ENCODE measurements around the gene SKA3.
"Not testable (repeated sequence)": the region's sequence is repeated elsewhere in the genome, so short reads cannot be mapped to it uniquely, and the experiment has no call there.

Gene SKA3

DNA sequence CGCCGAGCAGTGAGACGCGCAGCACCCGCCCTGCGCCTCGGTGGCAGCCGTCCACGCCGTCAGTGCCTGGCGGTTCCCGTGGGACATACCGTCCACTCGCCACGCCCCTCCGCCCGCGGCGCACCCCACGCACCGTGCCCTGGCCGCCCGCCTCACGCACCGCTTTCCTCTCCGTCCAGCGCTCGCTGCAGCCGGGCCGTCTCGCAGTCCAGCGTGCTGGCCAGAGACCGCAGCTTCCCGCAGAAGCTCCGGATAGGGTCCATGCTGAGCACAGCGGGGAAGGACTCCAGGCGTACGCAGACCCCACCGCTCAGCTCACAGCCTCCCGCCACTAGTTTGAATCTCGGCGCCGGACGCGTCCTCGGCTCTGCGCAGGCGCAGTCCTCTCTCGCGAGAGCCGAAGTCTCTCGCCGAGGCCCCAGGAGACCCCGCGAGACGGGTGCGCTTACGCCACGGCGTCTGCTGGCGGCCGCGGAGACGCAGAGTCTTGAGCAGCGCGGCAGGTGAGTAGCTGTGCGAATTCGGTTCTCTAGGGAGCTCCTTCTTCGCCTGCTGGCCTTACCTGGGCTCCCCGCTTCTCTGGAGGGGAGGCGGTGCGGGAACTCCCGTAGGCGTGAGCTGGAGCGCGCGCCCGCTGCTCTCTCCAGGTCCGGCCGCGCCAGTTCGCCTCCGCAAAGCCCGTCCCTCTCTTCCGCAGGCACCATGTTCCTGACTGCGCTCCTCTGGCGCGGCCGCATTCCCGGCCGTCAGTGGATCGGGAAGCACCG lies at the start of gene SKA3, which contains the start of gene MRPL57:
TSS of gene SKA3 (minus strand) at position 338 of the 767 bp plus-strand sequence. CDS start at position 263, 75 bp downstream.
TSS of gene MRPL57 (plus strand) at position 444 of the 767 bp plus-strand sequence. CDS start at position 703, 259 bp downstream.
- DNase-seq (ENCODE audit: low spot score), result peak; percentile 89

DNA sequence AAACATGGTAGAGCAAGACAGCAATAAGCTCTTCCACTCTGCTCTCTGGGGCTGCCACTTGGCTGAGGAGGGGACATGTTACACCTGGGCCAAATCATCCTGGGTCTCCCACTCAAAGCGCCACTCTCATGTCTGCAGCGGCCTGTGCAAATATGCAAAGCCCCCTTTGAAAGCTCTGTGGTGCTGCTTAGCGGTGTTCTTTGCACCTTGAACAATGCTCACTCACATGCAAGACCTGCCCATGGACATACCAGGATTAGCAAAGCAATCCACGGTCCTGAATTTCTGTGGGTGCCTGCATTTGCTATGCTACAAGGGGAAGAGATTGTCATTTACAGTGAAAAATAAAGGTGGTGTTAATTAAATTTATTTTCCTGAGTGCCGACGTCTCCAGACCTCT lies 48.7 kb upstream of the SKA3 start:
- no peak for DNase-seq (ENCODE audit: low spot score)

- no peak for DNase-seq (ENCODE audit: low spot score)
Observed at GRCh38 chr13:21221268-21221667, 44.9 kb upstream of the SKA3 start.

- DNase-seq (ENCODE audit: low spot score), result not testable (repeated sequence)
Observed at GRCh38 chr13:21219716-21220115, 43.4 kb upstream of the SKA3 start.

- no peak for DNase-seq (ENCODE audit: low spot score)
Observed at GRCh38 chr13:21219036-21219381, 42.7 kb upstream of the SKA3 start.

GRCh38 chr13:21218351-21219035 lies 42.1 kb upstream of the SKA3 start:
- no peak for DNase-seq (ENCODE audit: low spot score)

DNA sequence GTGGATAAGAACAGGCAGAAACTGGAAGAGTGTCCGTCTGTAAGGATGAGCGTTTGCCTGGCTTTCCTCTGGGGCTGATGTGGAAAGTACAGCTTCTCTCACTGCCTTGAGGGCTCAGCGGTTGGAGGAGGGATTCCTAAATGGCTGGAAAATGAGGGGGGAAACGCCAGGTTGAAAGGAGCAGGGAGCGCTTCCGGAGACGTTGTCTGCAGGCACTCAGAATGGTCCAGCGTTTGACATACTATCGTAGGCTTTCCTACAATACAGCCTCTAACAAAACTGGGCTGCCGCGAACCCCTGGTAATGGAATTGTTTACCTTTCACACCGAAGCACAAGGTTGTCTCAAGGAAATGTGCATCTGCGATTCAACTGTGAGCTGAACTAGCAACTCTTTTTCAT lies 40.0 kb upstream of the SKA3 start:
- DNase-seq (ENCODE audit: low spot score), result no peak

DNA sequence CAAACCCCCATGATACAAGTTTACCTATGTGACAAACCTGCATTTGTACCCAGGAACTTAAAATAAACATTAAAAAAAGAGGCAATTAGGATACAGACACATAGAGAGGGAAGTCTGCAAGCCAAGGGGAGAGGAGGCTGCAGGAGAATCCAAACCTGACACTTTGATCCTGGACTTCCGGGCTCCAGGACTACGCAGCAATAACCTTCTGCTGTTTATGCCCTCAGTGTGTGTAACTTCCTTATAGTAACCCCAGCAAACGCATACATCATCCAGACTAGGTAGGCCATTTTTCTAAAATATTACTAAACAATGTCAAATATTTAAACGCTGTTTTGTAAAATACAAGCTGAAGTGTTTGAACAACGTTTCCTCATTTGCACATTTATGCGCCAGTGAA lies 39.1 kb upstream of the SKA3 start:
- DNase-seq (ENCODE audit: low spot score), result not testable (repeated sequence)

- DNase-seq (ENCODE audit: low spot score), result no peak
Observed at GRCh38 chr13:21212138-21212775, 35.9 kb upstream of the SKA3 start.

- DNase-seq (ENCODE audit: low spot score), result no peak
Observed at GRCh38 chr13:21208652-21209154, 32.4 kb upstream of the SKA3 start.

DNA sequence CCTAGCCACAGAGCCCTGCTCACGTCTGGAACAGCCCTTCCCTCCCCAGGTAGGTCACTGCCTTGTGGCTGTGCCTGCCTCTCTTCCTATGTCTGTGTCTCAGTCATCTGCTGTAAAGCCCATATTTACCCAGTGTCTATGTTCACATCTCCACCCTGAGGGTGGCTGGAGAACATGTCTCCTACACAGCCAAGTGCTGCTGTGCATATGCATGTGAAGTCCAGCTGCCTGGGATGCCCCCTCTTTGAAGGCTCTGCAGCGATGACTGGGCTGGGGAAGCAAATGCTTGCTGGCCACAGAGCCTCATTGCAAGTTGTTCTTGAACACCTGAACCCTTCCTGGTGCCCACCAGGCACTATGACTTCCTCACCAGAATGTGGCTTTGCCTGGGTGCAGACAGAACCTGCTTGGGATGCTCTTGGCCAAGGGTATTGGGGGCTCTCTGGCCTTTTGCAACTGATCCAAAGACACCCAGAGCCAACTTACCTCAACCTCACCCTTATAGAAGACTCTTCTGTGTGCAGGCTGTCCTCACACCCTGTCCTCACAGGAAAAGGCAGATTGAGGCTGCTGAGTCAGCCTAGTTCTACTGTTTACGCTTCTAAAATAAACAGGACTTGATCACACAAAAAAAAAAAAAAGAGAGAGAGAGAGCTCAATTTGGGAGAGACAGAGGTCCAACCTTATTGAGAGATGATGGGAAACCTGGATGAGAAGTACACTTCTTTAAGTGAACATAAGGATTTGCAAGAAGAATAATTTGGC lies 26.6 kb upstream of the SKA3 start:
- DNase-seq (ENCODE audit: low spot score), result no peak

DNA sequence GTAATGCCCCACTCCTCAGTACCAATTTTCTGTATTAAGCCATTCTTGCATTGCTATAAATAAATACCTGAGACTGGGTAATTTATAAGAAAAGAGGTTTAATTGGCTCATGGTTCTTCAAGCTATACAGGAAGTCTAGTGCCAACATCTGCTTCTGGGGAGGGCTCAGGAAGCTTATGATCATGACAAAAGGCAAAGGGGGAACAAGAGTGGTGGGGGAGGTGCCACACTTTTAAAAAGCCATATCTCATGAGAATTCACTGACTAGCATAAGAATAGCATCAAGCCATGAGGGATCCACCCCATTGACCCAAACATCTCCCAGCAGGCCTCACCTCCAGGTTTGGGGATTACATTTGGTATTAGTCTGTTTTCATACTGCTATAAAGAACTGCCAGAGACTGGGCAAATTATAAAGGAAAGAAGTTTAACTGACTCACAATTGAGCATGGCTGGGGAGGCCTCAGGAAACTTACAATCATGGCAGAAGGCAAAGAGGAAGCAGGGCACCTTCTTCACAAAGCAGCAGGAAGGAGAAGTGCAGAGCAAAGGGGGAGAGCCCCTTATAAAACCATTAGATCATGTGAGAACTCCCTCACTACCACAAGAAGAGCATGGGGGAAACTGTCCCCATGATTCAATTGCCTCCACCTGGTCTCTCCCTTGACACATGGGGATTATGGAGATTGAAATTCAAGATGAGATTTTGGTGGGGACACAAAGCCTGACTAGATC lies 25.3 kb upstream of the SKA3 start:
- not testable (repeated sequence) for DNase-seq (ENCODE audit: low spot score)

DNA sequence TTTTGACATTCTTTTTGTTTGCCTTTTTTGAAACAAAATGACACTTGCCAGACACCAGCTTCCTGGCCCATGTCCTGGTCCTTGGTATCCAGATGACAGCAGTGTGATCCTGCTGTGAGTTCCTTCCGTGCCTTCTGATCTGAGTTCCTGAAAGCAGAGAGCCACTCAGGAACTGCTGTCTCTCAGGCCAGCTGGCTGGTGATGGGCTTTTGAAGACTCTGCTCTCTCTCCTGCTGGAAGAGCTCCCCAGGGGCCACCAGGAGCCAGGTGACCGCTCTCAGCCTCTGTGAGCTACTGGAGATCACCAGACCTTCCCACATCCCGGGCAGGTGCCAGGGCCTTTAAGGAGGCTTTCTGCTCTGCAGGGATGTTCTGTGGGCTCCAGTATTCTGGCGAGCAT lies 22.0 kb upstream of the SKA3 start:
- DNase-seq (ENCODE audit: low spot score), result not testable (repeated sequence)

GRCh38 chr13:21197606-21198225 lies 21.4 kb upstream of the SKA3 start:
- not testable (repeated sequence) for DNase-seq (ENCODE audit: low spot score)

DNA sequence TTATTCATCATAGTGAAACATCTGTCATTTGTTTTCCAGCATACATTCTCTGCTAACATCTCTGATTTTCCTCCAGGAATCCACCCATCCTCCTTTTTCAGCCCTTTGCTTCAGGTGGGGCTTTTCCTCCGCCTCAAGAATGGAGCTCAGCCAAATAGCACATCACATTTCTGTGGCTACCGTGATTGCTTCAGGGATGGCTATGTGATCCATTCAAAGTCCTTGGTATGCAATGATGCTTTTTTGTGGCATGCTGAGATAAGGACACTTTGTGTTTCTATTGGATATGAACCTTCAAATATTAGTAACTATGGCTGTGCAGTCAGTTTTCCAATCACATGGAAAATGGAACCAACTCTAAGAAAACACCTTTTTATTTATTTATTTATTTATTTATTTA lies 18.4 kb upstream of the SKA3 start:
- DNase-seq (ENCODE audit: low spot score), result not testable (repeated sequence)

DNA sequence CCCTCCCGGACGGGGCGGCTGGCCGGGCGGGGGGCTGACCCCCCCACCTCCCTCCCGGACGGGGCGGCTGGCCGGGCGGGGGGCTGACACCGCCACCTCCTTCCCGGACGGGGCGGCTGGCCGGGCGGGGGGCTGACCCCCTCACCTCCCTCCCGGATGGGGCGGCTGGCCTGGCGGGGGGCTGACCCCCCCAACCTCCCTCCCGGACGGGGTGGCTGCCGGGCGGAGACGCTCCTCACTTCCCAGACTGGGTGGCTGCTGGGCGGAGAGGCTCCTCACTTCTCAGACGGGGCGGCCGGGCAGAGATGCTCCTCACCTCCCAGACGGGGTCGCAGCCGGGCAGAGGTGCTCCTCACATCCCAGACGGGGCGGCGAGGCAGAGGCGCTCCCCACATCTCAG lies 10.1 kb upstream of the SKA3 start:
- not testable (repeated sequence) for DNase-seq (ENCODE audit: low spot score)

GRCh38 chr13:21181671-21182070 lies 5.3 kb upstream of the SKA3 start:
- no peak for DNase-seq (ENCODE audit: low spot score)

DNA sequence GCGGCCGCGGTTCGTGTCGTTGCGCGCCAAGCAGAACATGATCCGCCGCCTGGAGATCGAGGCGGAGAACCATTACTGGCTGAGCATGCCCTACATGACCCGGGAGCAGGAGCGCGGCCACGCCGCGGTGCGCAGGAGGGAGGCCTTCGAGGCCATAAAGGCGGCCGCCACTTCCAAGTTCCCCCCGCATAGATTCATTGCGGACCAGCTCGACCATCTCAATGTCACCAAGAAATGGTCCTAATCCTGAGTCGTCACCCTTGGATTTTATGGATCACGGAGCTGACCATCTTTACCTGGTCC lies 581 bp upstream of the SKA3 start:
- DNase-seq (ENCODE audit: low spot score), result no peak

GRCh38 chr13:21175656-21176214 lies 617 bp downstream of the SKA3 start:
- DNase-seq (ENCODE audit: low spot score), result no peak

GRCh38 chr13:21173767-21174166 lies 2.6 kb downstream of the SKA3 start:
- DNase-seq (ENCODE audit: low spot score), result not testable (repeated sequence)

GRCh38 chr13:21171420-21171819 lies 4.9 kb downstream of the SKA3 start:
- DNase-seq (ENCODE audit: low spot score), result no peak
